COLO668 (cell line): ENCODE measurements around the gene MS4A1.
"Not testable (repeated sequence)": the region's sequence is repeated elsewhere in the genome, so short reads cannot be mapped to it uniquely, and the experiment has no call there.

ENCODE experiments used
- DNase-seq: peaks from one replicate; lab custom pipeline; 2025; ENCODE audit not compliant: unreplicated experiment; lab: John Stamatoyannopoulos, UW

MS4A1 gene

GRCh38 chr11:60455531-60456042, at the start of gene MS4A1:
Gene MS4A1 (plus strand): TSS chr11:60455847. CDS start chr11:60462375, 6,528 bp downstream.
- no peak for DNase-seq

- no peak for DNase-seq
These were observed 35.6 kb upstream of the MS4A1 start for GRCh38 chr11:60420015-60420414.

DNA sequence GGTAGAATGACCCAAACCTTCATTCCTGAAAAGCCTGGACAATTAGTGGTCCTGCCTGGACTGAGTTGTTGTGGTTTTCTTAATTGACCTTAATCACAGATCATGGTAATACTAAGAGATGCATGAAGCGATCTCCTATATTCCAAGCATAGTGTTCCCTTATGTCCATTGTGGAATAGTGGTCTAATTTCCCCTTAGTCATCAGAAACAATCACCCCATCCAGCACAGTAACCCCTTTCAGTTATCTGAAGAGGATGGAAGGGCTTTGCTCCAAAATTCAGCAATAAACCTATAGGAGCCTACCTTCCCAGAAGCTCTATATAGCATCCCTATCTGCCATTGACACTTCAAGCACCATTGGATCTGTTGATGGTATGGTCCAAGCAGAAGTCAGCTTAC, 33.0 kb upstream of the MS4A1 start:
- DNase-seq = no peak

DNA sequence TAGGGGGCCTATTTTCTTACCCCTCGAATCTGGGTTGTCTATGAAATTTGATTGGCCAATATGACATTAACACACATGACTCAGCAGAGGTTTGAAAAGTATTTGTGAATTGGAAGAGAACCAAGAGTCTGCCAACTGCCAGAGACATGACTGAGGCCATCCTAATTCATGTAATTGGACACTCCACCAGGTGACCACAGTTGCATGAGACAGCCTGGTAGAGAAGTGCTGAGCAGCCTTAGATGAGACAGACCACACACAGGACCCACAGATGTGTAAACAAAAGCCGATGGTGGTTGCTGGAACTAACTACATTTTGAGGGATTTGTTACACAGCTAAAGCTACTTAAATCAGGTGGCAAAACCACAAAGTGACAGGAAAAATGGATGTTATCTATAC, 27.1 kb upstream of the MS4A1 start:
- peak; percentile 47 for DNase-seq

GRCh38 chr11:60429272-60429671, 26.4 kb upstream of the MS4A1 start, which contains the start of gene MS4A5:
Gene MS4A5 (plus strand): TSS chr11:60429572. CDS start chr11:60429675, 103 bp downstream.
- DNase-seq = no peak

- no peak for DNase-seq
These were observed 24.4 kb upstream of the MS4A1 start for GRCh38 chr11:60431251-60431650.

- no peak for DNase-seq
These were observed 22.2 kb upstream of the MS4A1 start for GRCh38 chr11:60433401-60433800.

- DNase-seq = no peak
These were observed 8.6 kb upstream of the MS4A1 start for GRCh38 chr11:60447070-60447469.

GRCh38 chr11:60447846-60448245, 7.8 kb upstream of the MS4A1 start:
- no peak for DNase-seq

- DNase-seq = not testable (repeated sequence)
These were observed 4.5 kb upstream of the MS4A1 start for GRCh38 chr11:60451185-60451584.

DNA sequence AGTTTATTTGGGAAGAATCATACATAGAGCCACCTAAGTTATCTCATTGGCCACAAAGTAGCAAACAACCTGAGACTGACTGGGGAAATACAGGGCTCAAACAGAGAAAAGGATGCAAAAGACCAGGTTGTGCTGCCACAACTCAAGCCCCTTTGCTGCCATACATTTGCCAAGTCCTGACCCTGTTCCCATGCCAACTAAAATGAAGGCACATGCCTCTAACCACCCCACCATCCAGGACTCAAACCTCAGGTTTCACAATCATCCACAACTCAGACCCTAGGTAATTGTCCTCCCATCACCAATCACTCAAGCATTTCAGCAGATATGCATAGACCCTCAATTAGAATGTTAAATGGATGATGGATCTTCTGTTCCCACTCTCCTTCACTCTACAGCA, 1.4 kb upstream of the MS4A1 start:
- no peak for DNase-seq

- no peak for DNase-seq
These were observed 1.9 kb downstream of the MS4A1 start for GRCh38 chr11:60457576-60457975.

DNA sequence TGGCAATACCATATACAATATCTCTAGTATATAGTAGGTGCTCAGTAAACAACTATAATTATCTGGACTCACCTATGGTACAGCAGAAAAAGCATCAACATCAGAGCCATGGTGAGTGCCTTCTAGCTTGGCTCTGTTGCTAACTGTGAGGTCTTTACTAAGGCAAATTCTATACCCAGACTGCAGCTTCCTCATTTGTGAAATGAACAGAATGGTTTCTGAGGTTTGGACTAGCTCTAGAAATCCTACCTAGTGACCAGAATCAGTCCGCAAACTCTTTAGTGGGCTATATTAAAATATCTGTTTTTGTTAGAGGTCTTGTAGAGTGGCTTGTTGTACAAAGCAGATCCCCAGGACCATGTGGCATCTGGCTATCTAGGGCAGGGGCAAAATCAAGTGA, 3.7 kb downstream of the MS4A1 start:
- DNase-seq = no peak

- DNase-seq = no peak
These were observed 13.2 kb downstream of the MS4A1 start for GRCh38 chr11:60468829-60469228.

DNA sequence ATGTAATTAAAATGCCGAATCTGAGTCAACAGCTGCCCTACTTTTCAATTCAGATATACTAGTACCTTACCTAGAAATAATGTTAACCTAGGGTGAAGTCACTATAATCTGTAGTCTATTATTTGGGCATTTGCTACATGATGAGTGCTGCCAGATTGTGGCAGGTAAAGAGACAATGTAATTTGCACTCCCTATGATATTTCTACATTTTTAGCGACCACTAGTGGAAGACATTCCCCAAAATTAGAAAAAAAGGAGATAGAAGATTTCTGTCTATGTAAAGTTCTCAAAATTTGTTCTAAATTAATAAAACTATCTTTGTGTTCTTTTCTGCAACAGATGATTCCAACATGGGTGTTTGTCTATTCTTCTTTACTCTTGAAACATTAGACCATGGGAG, 14.1 kb downstream of the MS4A1 start:
- DNase-seq = no peak

GRCh38 chr11:60477035-60477445, 21.4 kb downstream of the MS4A1 start:
- DNase-seq = no peak

GRCh38 chr11:60482361-60482760, 26.7 kb downstream of the MS4A1 start:
- no peak for DNase-seq

- no peak for DNase-seq
These were observed 30.3 kb downstream of the MS4A1 start for GRCh38 chr11:60485987-60486386.

- DNase-seq = no peak
These were observed 36.9 kb downstream of the MS4A1 start, which contains the start of gene MS4A12 for GRCh38 chr11:60492488-60493009. Gene MS4A12 (plus strand): TSS chr11:60492778. CDS start chr11:60497319, 4,541 bp downstream.

- DNase-seq = no peak
These were observed 37.8 kb downstream of the MS4A1 start for GRCh38 chr11:60493454-60493853.

- DNase-seq = no peak
These were observed 42.8 kb downstream of the MS4A1 start for GRCh38 chr11:60498399-60498798.

- DNase-seq = no peak
These were observed 43.2 kb downstream of the MS4A1 start for GRCh38 chr11:60498853-60499252.

DNA sequence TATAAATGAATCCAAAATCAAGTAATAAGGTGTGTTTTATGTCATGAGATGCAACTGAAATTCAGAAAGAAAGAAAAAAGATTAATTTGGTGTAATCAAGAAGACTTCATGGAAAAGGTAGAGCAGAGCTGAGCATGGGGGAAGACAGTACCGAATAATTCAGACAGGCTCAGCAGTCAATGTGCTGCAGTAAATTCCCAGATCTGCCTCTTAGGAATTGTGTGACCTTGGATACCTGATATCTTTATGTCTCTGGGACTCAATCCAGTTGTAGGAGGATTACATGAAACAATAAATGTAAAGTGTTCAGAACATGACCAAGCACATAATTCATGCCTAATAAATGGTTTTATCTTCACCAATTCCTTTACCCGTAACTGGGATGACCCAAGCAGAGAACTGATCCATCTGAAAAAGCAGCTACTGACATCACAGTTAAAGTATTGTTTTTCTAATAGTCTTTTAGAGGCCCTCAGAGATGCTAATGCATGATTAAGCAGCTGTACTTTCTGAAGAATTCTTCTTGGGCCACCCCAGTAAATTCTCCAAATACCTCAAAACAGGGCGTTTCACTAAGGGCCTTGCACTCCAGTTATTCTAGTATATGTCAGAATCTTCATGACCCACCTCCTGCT, 44.7 kb downstream of the MS4A1 start:
- DNase-seq = no peak
